Cardiac muscle cell (in vitro differentiated cells and primary cell): Measurements from ENCODE around the gene RAB4B. TPM values are rescaled to one million over a fixed set of nuclear protein-coding genes. Genes with fewer than 3 reads are reported as not detected.
"Not testable (repeated sequence)": the region's sequence is repeated elsewhere in the genome, so short reads cannot be mapped to it uniquely, and the experiment has no call there.

Source experiments
- DNase-seq, 2 donors: peaks; one replicate each; pipeline versions ENCODE4 v3.0.0 to v3.0.0-alpha.2; 2010 to 2017; ENCODE audit warnings: low read depth in 1 of 2, low spot score in 1 of 2
- H3K27ac ChIP-seq: fragments of 200-600 bp; sonication (generic); 2 replicates; pipeline ENCODE4 v1.5.1; 2016
- H3K27me3 ChIP-seq: fragments of 200-600 bp; sonication (generic); 2 replicates; pipeline ENCODE4 v1.6.0; 2016; ENCODE audit warnings: control low read depth
- H3K36me3 ChIP-seq: fragments of 200-600 bp; sonication (generic); 2 replicates; pipeline ENCODE4 v1.5.1; 2016; ENCODE audit warnings: control low read depth
- H3K4me1 ChIP-seq: fragments of 200-600 bp; sonication (generic); 2 replicates; pipeline ENCODE4 v1.8.1; 2017; ENCODE audit warnings: low read depth, mild to moderate bottlenecking, mixed run types
- H3K4me3 ChIP-seq: fragments of 200-600 bp; sonication (generic); 2 replicates; pipeline ENCODE4 v1.5.1; 2016; ENCODE audit warnings: mild to moderate bottlenecking
- H3K9me3 ChIP-seq: fragments of 200-600 bp; sonication (generic); 2 replicates; pipeline ENCODE4 v1.5.1; 2017; ENCODE audit warnings: low read depth, mild to moderate bottlenecking, control low read depth
- CTCF ChIP-seq: IDR thresholded peaks from 2 replicates; pipeline ENCODE4 v1.5.1; 2012; ENCODE audit warnings: low read depth, mild to moderate bottlenecking, low read length
- polyA plus RNA-seq: library from polyadenylated mRNA; unstranded; fragments of >200 nt; fragmentation: Nextera tagmentation; extraction: Ambion mirVana; gene quantifications from 2 replicates; pipeline ENCODE4 v1.2.1, GENCODE V29; 2016
- total RNA-seq: library from RNA; depleted of rRNA; stranded (reverse); fragments of >200 nt; gene quantifications from 2 replicates; pipeline ENCODE4 v1.2.3, GENCODE V29; 2016

The RAB4B gene
- total RNA-seq (15.8 and 21.8 TPM in 2 replicates), polyA plus RNA-seq (21.3 and 38.9 TPM in 2 replicates)

GRCh38 chr19:40777937-40778705, at the start of gene RAB4B:
Gene RAB4B, plus strand, starts transcription at chr19:40778247. Its CDS starts 129 bp downstream, at chr19:40778376.
- no peak for TF ChIP-seq CTCF
- no peaks in the 10 kb centered on the region for H3K36me3 ChIP-seq
- no peaks in the 10 kb centered on the region for H3K27me3 ChIP-seq
- peak within 1 kb of the TSS; percentile 54 for H3K4me3 ChIP-seq
- peak; percentile 100 for DNase-seq
- peak within 1 kb of the TSS; percentile 98 for H3K27ac ChIP-seq
- H3K4me1 ChIP-seq, result no peaks in the 10 kb centered on the region
- no peaks in the 10 kb centered on the region for H3K9me3 ChIP-seq

- DNase-seq, H3K4me3 ChIP-seq, H3K27me3 ChIP-seq, H3K27ac ChIP-seq, H3K4me1 ChIP-seq, H3K9me3 ChIP-seq: not testable (repeated sequence)
- H3K36me3 ChIP-seq, result peaks cover 34% of the 10 kb centered on the region
Observed at GRCh38 chr19:40730065-40730464, 48.0 kb upstream of the RAB4B start.

DNA sequence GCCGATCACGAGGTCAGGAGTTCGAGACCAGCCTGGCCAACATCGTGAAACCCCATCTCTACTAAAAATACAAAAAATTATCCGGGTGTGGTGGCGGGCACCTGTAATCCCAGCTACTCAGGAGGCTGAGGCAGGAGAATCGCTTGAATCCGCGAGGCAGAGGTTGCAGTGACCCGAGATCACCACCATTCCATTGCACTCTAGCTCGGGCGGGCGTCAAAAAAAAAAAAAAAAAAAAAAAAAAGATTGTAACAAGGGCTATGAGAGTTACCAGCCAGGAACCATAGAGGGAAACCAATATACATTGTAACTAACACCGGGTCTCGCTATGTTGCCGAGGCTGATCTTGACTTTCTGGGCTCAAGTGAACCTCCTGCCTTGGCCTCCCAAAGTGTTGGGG, 45.7 kb upstream of the RAB4B start:
- peaks cover 40% of the 10 kb centered on the region for H3K36me3 ChIP-seq
- H3K27me3 ChIP-seq, result not testable (repeated sequence)

GRCh38 chr19:40733149-40733548, 44.9 kb upstream of the RAB4B start:
- Histone ChIP-seq H3K27ac (no peak overlapping the region), H3K27me3 (no peaks in the 10 kb centered on the region), H3K4me1 (no peaks in the 10 kb centered on the region), H3K9me3 (no peaks in the 10 kb centered on the region), H3K4me3 (no peak overlapping the region), H3K36me3 (peaks cover 40% of the 10 kb centered on the region)
- DNase-seq, result no peak
- TF ChIP-seq CTCF, result no peak

More for the DNA sequence above, 45.7 kb upstream of the RAB4B start:
- not testable (repeated sequence) for DNase-seq, H3K27ac ChIP-seq, H3K4me3 ChIP-seq, H3K9me3 ChIP-seq, H3K4me1 ChIP-seq

DNA sequence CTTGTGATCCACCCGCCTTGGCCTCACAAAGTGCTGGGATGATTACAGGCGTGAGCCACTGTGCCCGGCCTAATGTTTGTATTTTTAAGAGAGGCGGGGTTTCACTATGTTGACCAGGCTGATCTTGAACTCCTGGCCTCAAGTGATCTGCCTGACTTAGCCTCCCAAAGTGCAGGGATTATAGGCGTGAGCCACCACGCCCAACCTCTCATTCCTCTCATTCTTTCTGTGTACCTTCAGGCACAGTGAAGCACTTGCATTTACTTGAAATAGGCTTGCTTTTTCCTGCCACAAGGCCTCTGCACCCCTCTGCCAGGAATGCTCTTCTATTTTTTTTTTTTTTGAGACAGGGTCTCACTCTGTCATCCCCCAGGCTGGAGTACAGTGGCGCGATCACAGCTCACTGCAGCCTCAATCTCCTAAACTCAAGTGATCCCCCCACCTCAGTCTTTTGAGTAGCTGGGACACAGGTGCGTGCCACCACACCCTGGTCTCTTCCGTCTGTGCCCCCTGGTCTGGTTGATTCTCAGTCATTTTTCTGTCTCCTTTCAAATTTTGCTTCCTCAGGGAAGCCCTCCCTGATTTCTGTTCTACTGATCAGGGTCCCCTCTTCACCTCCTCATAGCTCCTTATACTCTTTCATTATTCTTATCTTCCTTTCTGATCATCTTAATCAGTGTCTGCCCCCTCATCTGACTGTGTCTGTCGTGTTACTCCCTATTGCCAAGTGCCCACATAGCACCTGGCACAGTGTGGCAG, 42.9 kb upstream of the RAB4B start:
- no peak for DNase-seq
- no peaks in the 10 kb centered on the region for H3K9me3 ChIP-seq
- peaks cover 38% of the 10 kb centered on the region for H3K36me3 ChIP-seq
- H3K27ac ChIP-seq, result no peak overlapping the region
- H3K27me3 ChIP-seq, result no peaks in the 10 kb centered on the region
- no peaks in the 10 kb centered on the region for H3K4me1 ChIP-seq
- TF ChIP-seq CTCF, result no peak
- H3K4me3 ChIP-seq, result no peak overlapping the region

DNA sequence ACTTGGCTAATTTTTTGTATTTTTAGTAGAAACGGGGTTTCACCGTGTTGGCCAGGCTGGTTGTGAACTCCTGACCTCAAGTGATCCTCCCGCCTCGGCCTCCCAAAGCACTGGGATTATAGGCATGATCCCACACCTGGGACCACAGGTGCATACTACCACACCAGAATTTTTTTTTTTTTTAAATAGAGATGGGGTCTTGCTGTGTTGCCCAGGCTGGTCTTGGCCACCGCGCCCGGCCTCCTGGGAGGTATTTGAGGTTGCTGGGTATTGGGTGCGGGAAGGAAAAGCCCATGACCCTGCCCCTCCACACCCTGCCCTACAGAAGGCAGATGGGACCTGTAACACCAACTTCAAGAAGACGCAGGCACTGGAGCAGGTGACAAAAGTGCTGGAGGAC, 41.4 kb upstream of the RAB4B start:
- H3K4me3 ChIP-seq, result no peak overlapping the region
- H3K4me1 ChIP-seq, result no peaks in the 10 kb centered on the region

More for the DNA sequence above, 41.4 kb upstream of the RAB4B start:
- H3K27me3 ChIP-seq, result no peaks in the 10 kb centered on the region
- H3K9me3 ChIP-seq, result no peaks in the 10 kb centered on the region
- TF ChIP-seq CTCF, result no peak
- H3K27ac ChIP-seq, result no peak overlapping the region
- peaks cover 29% of the 10 kb centered on the region for H3K36me3 ChIP-seq
- no peak for DNase-seq
